Suprapubic skin (tissue), 4 donors: ENCODE results near the gene NOS1AP.

ENCODE experiments used
- EP300 ChIP-seq: sonication (generic); formaldehyde crosslinking; IDR thresholded peaks from one replicate; pipeline ENCODE4 v1.6.1; 2017; ENCODE audit warnings: antibody characterized with exemption
- POLR2A ChIP-seq, 2 donors: fragments of 450-650 bp; IDR thresholded peaks; one replicate each; pipeline ENCODE4 v1.6.1; 2017; ENCODE audit warnings: antibody characterized with exemption in 2 of 2, mild to moderate bottlenecking in 2 of 2, moderate library complexity in 2 of 2
- POLR2AphosphoS5 ChIP-seq, 3 donors: sonication (generic); formaldehyde crosslinking; IDR thresholded peaks; one replicate each; pipeline ENCODE4 v1.6.1; 2017; ENCODE audit warnings: antibody characterized with exemption in 3 of 3
- TF ChIP-seq, protein P1 (sequence below), 2 donors: fragments of 200-600 bp in 1 of 2; fragments of 450-650 bp in 1 of 2; sonication (generic) in 1 of 2; IDR thresholded peaks; one replicate each; pipeline ENCODE4 v1.5.1; 2016 to 2019; ENCODE audit warnings: antibody characterized with exemption in 2 of 2, mild to moderate bottlenecking in 1 of 2, moderate library complexity in 1 of 2

- TF ChIP-seq POLR2A (IDR thresholded peaks at IDR 0.05) (no peak), POLR2AphosphoS5 (IDR thresholded peaks at IDR 0.05) (no peak), EP300 (no peak)
- TF ChIP-seq, protein P1, sequence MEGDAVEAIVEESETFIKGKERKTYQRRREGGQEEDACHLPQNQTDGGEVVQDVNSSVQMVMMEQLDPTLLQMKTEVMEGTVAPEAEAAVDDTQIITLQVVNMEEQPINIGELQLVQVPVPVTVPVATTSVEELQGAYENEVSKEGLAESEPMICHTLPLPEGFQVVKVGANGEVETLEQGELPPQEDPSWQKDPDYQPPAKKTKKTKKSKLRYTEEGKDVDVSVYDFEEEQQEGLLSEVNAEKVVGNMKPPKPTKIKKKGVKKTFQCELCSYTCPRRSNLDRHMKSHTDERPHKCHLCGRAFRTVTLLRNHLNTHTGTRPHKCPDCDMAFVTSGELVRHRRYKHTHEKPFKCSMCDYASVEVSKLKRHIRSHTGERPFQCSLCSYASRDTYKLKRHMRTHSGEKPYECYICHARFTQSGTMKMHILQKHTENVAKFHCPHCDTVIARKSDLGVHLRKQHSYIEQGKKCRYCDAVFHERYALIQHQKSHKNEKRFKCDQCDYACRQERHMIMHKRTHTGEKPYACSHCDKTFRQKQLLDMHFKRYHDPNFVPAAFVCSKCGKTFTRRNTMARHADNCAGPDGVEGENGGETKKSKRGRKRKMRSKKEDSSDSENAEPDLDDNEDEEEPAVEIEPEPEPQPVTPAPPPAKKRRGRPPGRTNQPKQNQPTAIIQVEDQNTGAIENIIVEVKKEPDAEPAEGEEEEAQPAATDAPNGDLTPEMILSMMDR (IDR thresholded peaks at IDR 0.05): no peak
Measured at GRCh38 chr1:162169031-162169790, 99.7 kb downstream of the NOS1AP start.
